Measurements from ENCODE around the gene CAMTA1.

The CAMTA1 gene

GRCh38 chr1:7172804-7173203 lies 387.6 kb downstream of the CAMTA1 start:
- Histone ChIP-seq H3K36me3 (ENCODE audit: control insufficient read depth, insufficient read depth, low read length) (no peaks in the 10 kb centered on the region), H3K4me1 (ENCODE audit: control insufficient read depth, insufficient read depth, low read length, poor library complexity, severe bottlenecking) (no peaks in the 10 kb centered on the region), H3K4me3 (ENCODE audit: extremely low read depth, insufficient read depth, low read length, poor library complexity, severe bottlenecking) (no peak overlapping the region), H3K27ac (ENCODE audit: low read depth, low read length, severe bottlenecking) (no peak overlapping the region), H3K9me3 (ENCODE audit: control insufficient read depth, low read length) (no peaks in the 10 kb centered on the region)
- 92% methylated on average over 13 to 14 of the region's 14 CpGs for WGBS, 2 experiments (ENCODE audit: insufficient coverage in 2 of 2)

DNA sequence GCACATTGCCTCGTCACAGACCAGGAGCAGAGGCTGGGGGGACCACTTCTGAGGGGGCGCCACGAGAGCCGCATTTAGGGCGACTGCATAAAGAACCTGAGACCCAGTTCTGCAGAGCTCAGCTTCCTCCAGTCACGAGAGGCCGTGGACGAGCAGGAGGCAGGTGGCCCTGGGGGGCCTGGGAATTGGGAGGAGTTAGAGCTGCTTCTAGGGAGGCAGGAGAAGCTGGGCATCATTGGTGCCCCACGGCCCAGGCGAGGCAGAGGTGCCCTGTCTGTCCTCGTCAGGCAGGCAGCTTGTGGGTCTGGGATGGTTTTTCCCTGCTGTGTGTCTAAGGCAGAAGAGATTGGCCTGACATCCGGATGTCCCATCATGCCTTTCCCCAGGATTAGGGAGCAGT lies 389.3 kb downstream of the CAMTA1 start:
- H3K9me3 ChIP-seq (ENCODE audit: control insufficient read depth, low read length) = no peaks in the 10 kb centered on the region
- WGBS, 2 experiments (ENCODE audit: insufficient coverage in 2 of 2) = 79 to 92% methylated on average over 9 to 11 of the region's 12 CpGs
- no peaks in the 10 kb centered on the region for H3K36me3 ChIP-seq (ENCODE audit: control insufficient read depth, insufficient read depth, low read length)
- no peak overlapping the region for H3K27ac ChIP-seq (ENCODE audit: low read depth, low read length, severe bottlenecking)
- H3K4me1 ChIP-seq (ENCODE audit: control insufficient read depth, insufficient read depth, low read length, poor library complexity, severe bottlenecking) = no peaks in the 10 kb centered on the region
- no peak overlapping the region for H3K4me3 ChIP-seq (ENCODE audit: extremely low read depth, insufficient read depth, low read length, poor library complexity, severe bottlenecking)

GRCh38 chr1:7174980-7175906 lies 390.0 kb downstream of the CAMTA1 start:
- Histone ChIP-seq H3K36me3 (ENCODE audit: control insufficient read depth, insufficient read depth, low read length) (no peaks in the 10 kb centered on the region), H3K9me3 (ENCODE audit: control insufficient read depth, low read length) (no peaks in the 10 kb centered on the region), H3K4me3 (ENCODE audit: extremely low read depth, insufficient read depth, low read length, poor library complexity, severe bottlenecking) (no peak overlapping the region), H3K4me1 (ENCODE audit: control insufficient read depth, insufficient read depth, low read length, poor library complexity, severe bottlenecking) (no peaks in the 10 kb centered on the region), H3K27ac (ENCODE audit: low read depth, low read length, severe bottlenecking) (no peak overlapping the region)
- 78 to 92% methylated on average over 9 to 10 of the region's 15 CpGs for WGBS, 2 experiments (ENCODE audit: insufficient coverage in 2 of 2)

GRCh38 chr1:7177021-7177420 lies 391.8 kb downstream of the CAMTA1 start:
- Histone ChIP-seq H3K4me3 (ENCODE audit: extremely low read depth, insufficient read depth, low read length, poor library complexity, severe bottlenecking) (no peak overlapping the region), H3K9me3 (ENCODE audit: control insufficient read depth, low read length) (no peaks in the 10 kb centered on the region), H3K36me3 (ENCODE audit: control insufficient read depth, insufficient read depth, low read length) (no peaks in the 10 kb centered on the region), H3K4me1 (ENCODE audit: control insufficient read depth, insufficient read depth, low read length, poor library complexity, severe bottlenecking) (no peaks in the 10 kb centered on the region), H3K27ac (ENCODE audit: low read depth, low read length, severe bottlenecking) (no peak overlapping the region)
- WGBS, 2 experiments (ENCODE audit: insufficient coverage in 2 of 2) = 84 to 87% methylated on average over 3 of the region's 3 CpGs

GRCh38 chr1:7177438-7178146 lies 392.3 kb downstream of the CAMTA1 start:
- Histone ChIP-seq H3K36me3 (ENCODE audit: control insufficient read depth, insufficient read depth, low read length) (no peaks in the 10 kb centered on the region), H3K9me3 (ENCODE audit: control insufficient read depth, low read length) (no peaks in the 10 kb centered on the region), H3K4me1 (ENCODE audit: control insufficient read depth, insufficient read depth, low read length, poor library complexity, severe bottlenecking) (no peaks in the 10 kb centered on the region), H3K4me3 (ENCODE audit: extremely low read depth, insufficient read depth, low read length, poor library complexity, severe bottlenecking) (no peak overlapping the region), H3K27ac (ENCODE audit: low read depth, low read length, severe bottlenecking) (no peak overlapping the region)
- 62 to 74% methylated on average over 6 to 9 of the region's 9 CpGs for WGBS, 2 experiments (ENCODE audit: insufficient coverage in 2 of 2)

- H3K36me3 ChIP-seq (ENCODE audit: control insufficient read depth, insufficient read depth, low read length) = no peaks in the 10 kb centered on the region
- H3K27ac ChIP-seq (ENCODE audit: low read depth, low read length, severe bottlenecking) = no peak overlapping the region
- no peaks in the 10 kb centered on the region for H3K9me3 ChIP-seq (ENCODE audit: control insufficient read depth, low read length)
- no peaks in the 10 kb centered on the region for H3K4me1 ChIP-seq (ENCODE audit: control insufficient read depth, insufficient read depth, low read length, poor library complexity, severe bottlenecking)
- H3K4me3 ChIP-seq (ENCODE audit: extremely low read depth, insufficient read depth, low read length, poor library complexity, severe bottlenecking) = no peak overlapping the region
- no CpG with 5 or more reads among the region's 4 CpGs for WGBS, 2 experiments (ENCODE audit: insufficient coverage in 2 of 2)
These were observed 393.1 kb downstream of the CAMTA1 start for GRCh38 chr1:7178336-7178735.

- Histone ChIP-seq H3K4me3 (ENCODE audit: extremely low read depth, insufficient read depth, low read length, poor library complexity, severe bottlenecking) (no peak overlapping the region), H3K4me1 (ENCODE audit: control insufficient read depth, insufficient read depth, low read length, poor library complexity, severe bottlenecking) (no peaks in the 10 kb centered on the region), H3K27ac (ENCODE audit: low read depth, low read length, severe bottlenecking) (no peak overlapping the region), H3K9me3 (ENCODE audit: control insufficient read depth, low read length) (no peaks in the 10 kb centered on the region), H3K36me3 (ENCODE audit: control insufficient read depth, insufficient read depth, low read length) (no peaks in the 10 kb centered on the region)
- WGBS, 2 experiments (ENCODE audit: insufficient coverage in 2 of 2) = 83 to 85% methylated on average over 2 to 3 of the region's 3 CpGs
These were observed 393.5 kb downstream of the CAMTA1 start for GRCh38 chr1:7178741-7179140.

GRCh38 chr1:7185721-7186120 lies 400.5 kb downstream of the CAMTA1 start:
- Histone ChIP-seq H3K9me3 (ENCODE audit: control insufficient read depth, low read length) (no peaks in the 10 kb centered on the region), H3K4me1 (ENCODE audit: control insufficient read depth, insufficient read depth, low read length, poor library complexity, severe bottlenecking) (no peaks in the 10 kb centered on the region), H3K36me3 (ENCODE audit: control insufficient read depth, insufficient read depth, low read length) (no peaks in the 10 kb centered on the region), H3K4me3 (ENCODE audit: extremely low read depth, insufficient read depth, low read length, poor library complexity, severe bottlenecking) (no peak overlapping the region), H3K27ac (ENCODE audit: low read depth, low read length, severe bottlenecking) (no peak overlapping the region)
- WGBS, 2 experiments (ENCODE audit: insufficient coverage in 2 of 2) = 90 to 98% methylated on average over 8 of the region's 8 CpGs

DNA sequence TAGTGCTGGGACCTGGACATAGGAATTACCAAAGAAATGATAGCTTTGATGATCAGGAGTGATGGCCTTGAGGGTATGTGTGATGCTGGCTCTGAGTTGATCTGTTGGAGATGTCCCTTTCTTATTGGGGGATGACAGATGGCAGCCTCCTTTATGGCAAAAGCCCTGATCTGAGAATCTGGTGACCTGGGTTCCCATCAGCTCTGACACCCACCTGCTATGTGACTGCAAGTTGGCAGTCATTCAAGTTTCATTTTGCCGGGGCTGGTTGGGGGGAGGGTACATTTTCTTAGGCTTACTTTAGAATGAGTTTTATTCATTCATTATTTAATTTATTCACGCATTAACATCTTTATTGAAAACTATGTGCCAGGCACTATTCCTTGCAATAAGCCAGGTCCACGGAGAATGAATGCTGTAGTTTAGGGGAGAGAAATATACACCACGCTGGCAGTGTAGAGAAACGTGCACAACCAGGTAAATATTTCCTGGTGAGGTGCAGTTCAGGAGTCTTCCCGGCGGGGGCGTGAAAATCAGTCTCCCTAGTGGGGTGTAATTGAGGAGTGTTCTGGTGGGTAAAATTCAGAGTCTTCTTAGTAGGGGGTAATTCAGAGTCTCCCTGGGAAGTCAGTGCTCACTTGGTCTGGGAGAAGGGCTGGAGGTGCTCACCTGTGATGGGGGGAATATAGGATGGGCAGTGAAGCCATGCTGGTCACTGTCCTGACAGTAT lies 401.3 kb downstream of the CAMTA1 start:
- Histone ChIP-seq H3K9me3 (ENCODE audit: control insufficient read depth, low read length) (no peaks in the 10 kb centered on the region), H3K27ac (ENCODE audit: low read depth, low read length, severe bottlenecking) (no peak overlapping the region), H3K4me1 (ENCODE audit: control insufficient read depth, insufficient read depth, low read length, poor library complexity, severe bottlenecking) (no peaks in the 10 kb centered on the region), H3K4me3 (ENCODE audit: extremely low read depth, insufficient read depth, low read length, poor library complexity, severe bottlenecking) (no peak overlapping the region), H3K36me3 (ENCODE audit: control insufficient read depth, insufficient read depth, low read length) (no peaks in the 10 kb centered on the region)
- 65 to 84% methylated on average over 6 of the region's 8 CpGs for WGBS, 2 experiments (ENCODE audit: insufficient coverage in 2 of 2)

- no peaks in the 10 kb centered on the region for H3K9me3 ChIP-seq (ENCODE audit: control insufficient read depth, low read length)
- whole genome bisulfite sequencing, 2 experiments (ENCODE audit: insufficient coverage in 2 of 2) = 69 to 88% methylated on average over 1 of the region's 4 CpGs
- H3K27ac ChIP-seq (ENCODE audit: low read depth, low read length, severe bottlenecking) = no peak overlapping the region
These were observed 401.8 kb downstream of the CAMTA1 start for GRCh38 chr1:7187112-7187493.

More at GRCh38 chr1:7187112-7187493, 401.8 kb downstream of the CAMTA1 start:
- H3K36me3 ChIP-seq (ENCODE audit: control insufficient read depth, insufficient read depth, low read length) = no peaks in the 10 kb centered on the region
- no peak overlapping the region for H3K4me3 ChIP-seq (ENCODE audit: extremely low read depth, insufficient read depth, low read length, poor library complexity, severe bottlenecking)
- no peaks in the 10 kb centered on the region for H3K4me1 ChIP-seq (ENCODE audit: control insufficient read depth, insufficient read depth, low read length, poor library complexity, severe bottlenecking)
